OCI-LY1 (cell line): ENCODE data around the gene GPR171.

Source experiments
- EZH2 ChIP-seq: fragments of 200-600 bp; sonication (generic), shearing (Covaris generic); IDR thresholded peaks from 2 replicates; pipeline ENCODE4 v1.8.0; 2017; ENCODE audit warnings: borderline replicate concordance, mixed run types, mild to moderate bottlenecking, antibody characterized with exemption, low read length, moderate library complexity, mixed read lengths
- TF ChIP-seq, protein P1 (sequence below): fragments of 200-600 bp; sonication (generic), shearing (Covaris generic); IDR thresholded peaks from 2 replicates; pipeline ENCODE4 v1.5.1; 2017; ENCODE audit warnings: mild to moderate bottlenecking, antibody characterized with exemption, low read length, moderate library complexity, mixed read lengths

DNA sequence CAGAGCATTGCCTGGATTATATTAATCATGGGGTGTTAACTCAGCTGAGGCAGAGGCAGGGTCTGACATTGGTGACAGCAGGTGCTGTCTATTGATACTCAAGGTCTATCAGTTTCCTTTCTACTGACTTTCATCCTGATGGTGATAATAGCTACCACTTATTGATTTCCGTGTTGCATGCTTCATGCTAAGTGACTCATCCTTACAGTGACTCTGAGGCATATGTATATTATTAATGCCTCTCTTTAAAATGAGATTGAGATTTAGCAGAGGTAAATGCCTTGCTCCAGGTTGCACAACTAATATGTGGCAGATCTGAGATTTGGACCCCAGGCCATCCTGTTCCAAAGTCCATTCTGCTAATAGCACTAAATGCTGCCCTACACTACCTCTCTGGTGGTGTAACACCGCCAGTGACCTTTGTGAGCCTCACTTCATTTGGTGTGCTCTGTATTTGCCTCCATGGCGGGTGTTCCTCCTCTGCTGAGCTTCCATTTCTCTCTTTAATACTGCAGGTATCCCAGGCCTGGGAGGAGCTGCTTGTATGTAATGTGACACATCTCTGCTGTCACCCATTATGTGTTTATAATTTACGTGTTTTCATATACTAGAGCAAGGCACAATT lies 50.4 kb downstream of the GPR171 start:
- TF ChIP-seq EZH2, result no peak
- TF ChIP-seq, protein P1, sequence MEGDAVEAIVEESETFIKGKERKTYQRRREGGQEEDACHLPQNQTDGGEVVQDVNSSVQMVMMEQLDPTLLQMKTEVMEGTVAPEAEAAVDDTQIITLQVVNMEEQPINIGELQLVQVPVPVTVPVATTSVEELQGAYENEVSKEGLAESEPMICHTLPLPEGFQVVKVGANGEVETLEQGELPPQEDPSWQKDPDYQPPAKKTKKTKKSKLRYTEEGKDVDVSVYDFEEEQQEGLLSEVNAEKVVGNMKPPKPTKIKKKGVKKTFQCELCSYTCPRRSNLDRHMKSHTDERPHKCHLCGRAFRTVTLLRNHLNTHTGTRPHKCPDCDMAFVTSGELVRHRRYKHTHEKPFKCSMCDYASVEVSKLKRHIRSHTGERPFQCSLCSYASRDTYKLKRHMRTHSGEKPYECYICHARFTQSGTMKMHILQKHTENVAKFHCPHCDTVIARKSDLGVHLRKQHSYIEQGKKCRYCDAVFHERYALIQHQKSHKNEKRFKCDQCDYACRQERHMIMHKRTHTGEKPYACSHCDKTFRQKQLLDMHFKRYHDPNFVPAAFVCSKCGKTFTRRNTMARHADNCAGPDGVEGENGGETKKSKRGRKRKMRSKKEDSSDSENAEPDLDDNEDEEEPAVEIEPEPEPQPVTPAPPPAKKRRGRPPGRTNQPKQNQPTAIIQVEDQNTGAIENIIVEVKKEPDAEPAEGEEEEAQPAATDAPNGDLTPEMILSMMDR, result no peak
